RWPE2 (cell line): ENCODE data around the gene NKAP.

Experiments
- ATAC-seq: fragments of 200-7000 bp; cut with Tn5 transposase; 3 replicates; pipeline ENCODE4 v1.9.1; 2021; ENCODE audit warnings: low read depth
- DNase-seq: peaks from one replicate; pipeline ENCODE4 v3.0.0-alpha.2; 2020; ENCODE audit warnings: low spot score
- H3K27ac ChIP-seq: fragments of 450-650 bp; 2 replicates; pipeline ENCODE4 v1.5.1; 2017; ENCODE audit warnings: mild to moderate bottlenecking; ENCODE audit not compliant: poor library complexity, severe bottlenecking
- H3K27me3 ChIP-seq: fragments of 250-450 bp; sonication (Bioruptor Pico); 2 replicates; pipeline ENCODE4 v1.5.1; 2021; ENCODE audit warnings: mild to moderate bottlenecking, moderate library complexity; ENCODE audit not compliant: insufficient read depth, poor library complexity, severe bottlenecking
- H3K36me3 ChIP-seq: fragments of 250-450 bp; sonication (Bioruptor Pico); 2 replicates; pipeline ENCODE4 v1.5.1; 2020; ENCODE audit warnings: low read depth, mild to moderate bottlenecking, moderate library complexity
- H3K4me1 ChIP-seq: fragments of 250-450 bp; sonication (Bioruptor Pico); 2 replicates; pipeline ENCODE4 v1.5.1; 2021; ENCODE audit warnings: mild to moderate bottlenecking, moderate library complexity; ENCODE audit not compliant: insufficient read depth, poor library complexity, severe bottlenecking
- H3K4me3 ChIP-seq: fragments of 250-450 bp; sonication (Bioruptor Pico); 2 replicates; pipeline ENCODE4 v1.5.1; 2021; ENCODE audit warnings: mild to moderate bottlenecking, moderate library complexity; ENCODE audit not compliant: severe bottlenecking
- H3K9me3 ChIP-seq: fragments of 250-450 bp; sonication (Bioruptor Pico); 2 replicates; pipeline ENCODE4 v1.5.1; 2021; ENCODE audit warnings: mild to moderate bottlenecking, moderate library complexity; ENCODE audit not compliant: severe bottlenecking
- CTCF ChIP-seq: fragments of 450-650 bp; IDR thresholded peaks from one replicate; pipeline ENCODE4 v1.5.1; 2017; ENCODE audit warnings: mild to moderate bottlenecking, moderate library complexity; ENCODE audit not compliant: poor library complexity, severe bottlenecking

Gene NKAP

DNA sequence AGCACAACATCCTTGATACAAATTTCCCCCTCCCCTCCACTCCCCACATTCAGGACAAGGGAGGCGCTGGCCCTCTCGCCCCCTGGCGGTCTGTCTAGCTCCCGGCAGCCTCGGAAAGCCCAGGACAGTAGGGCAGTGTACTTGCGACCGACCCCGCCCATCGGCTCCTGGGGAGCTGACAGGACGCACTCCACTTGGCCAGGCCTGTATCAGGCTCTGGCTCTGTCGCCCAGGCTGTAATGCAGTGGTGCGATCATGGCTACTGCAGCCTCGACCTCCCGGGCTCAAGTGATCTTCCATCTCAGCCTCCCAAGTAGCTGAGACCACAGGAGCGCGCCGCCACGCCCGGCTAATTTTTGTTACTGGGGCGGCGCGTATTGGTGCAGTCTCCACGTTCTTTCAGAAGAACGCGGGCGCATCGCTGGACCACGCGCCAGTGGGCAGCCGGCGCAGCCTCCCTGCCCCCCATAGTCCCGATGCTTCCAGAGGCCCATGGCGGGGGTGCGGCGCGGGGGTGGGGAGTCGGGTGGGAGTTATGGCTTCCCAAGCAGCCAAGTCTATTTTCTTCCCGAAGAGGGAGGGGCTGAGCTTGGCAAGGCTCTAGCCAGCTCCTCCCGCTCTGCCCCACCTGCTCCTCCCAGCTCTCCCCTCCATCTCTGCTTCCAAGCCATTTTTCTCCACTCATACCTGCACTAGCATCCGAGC lies 55.7 kb downstream of the NKAP start:
- peak overlapping the region; percentile 16 for H3K4me3 ChIP-seq
- H3K9me3 ChIP-seq, result no peaks in the 10 kb centered on the region
- H3K27ac ChIP-seq, result no peak overlapping the region
- ATAC-seq (peak; percentile 95), DNase-seq (peak; percentile 55)
- peak; percentile 59 for TF ChIP-seq CTCF
- no peaks in the 10 kb centered on the region for H3K27me3 ChIP-seq
- H3K4me1 ChIP-seq, result no peaks in the 10 kb centered on the region
- no peaks in the 10 kb centered on the region for H3K36me3 ChIP-seq

GRCh38 chrX:119885554-119886428 lies 57.8 kb downstream of the NKAP start:
- H3K36me3 ChIP-seq, result no peaks in the 10 kb centered on the region
- DNase-seq, result no peak
- H3K4me1 ChIP-seq, result no peaks in the 10 kb centered on the region
- no peak overlapping the region for H3K27ac ChIP-seq
- H3K27me3 ChIP-seq, result no peaks in the 10 kb centered on the region
- no peaks in the 10 kb centered on the region for H3K9me3 ChIP-seq
- no peak for ATAC-seq
- H3K4me3 ChIP-seq, result no peak overlapping the region
- TF ChIP-seq CTCF, result no peak

DNA sequence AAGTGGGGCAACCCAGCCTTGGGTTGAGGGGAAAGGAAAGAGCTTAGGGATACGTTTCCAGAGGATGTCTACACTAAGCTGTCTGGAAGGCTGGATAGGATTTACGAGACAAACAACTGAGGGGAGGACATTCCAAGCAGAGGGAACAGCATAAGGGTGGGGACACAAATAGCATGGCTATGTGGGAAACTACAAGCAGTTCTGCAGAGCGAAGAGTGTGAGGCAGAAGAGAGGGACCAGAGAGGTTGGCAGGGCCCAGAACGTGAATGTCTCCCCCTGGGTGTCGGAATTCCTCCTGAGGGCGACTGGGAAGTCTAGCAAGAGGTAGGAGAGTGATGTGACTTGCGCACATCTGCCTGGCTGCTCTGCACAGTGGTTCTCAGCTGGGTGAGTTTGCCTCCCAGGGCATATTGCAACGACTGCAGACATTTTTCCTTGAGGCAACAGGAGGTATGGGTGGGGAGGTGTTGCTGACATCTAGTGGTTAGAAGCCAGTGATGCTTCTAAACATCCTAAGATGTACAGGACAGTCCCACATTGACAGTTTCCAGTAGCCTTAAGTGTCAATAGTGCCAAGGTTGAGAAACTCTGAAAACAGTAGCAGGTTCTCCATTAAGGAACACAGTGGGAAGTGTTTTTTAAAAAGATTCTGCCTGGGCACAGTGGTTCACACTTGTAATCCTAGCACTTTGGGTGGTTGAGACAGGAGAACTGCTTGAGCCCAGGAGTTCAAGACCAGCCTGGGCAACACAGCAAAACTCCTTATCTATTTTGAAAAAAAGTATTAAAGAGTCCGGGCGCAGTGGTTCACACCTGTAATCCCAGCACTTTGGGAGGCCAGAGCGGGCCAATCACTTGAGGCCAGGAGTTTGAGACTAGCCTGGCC lies 62.8 kb downstream of the NKAP start:
- H3K4me3 ChIP-seq, result no peak overlapping the region
- peaks cover 7% of the 10 kb centered on the region for H3K36me3 ChIP-seq
- peak; percentile 52 for TF ChIP-seq CTCF
- H3K4me1 ChIP-seq, result no peaks in the 10 kb centered on the region
- no peak overlapping the region for H3K27ac ChIP-seq
- no peaks in the 10 kb centered on the region for H3K27me3 ChIP-seq
- no peaks in the 10 kb centered on the region for H3K9me3 ChIP-seq
- ATAC-seq, result peak; percentile 78
- no peak for DNase-seq

DNA sequence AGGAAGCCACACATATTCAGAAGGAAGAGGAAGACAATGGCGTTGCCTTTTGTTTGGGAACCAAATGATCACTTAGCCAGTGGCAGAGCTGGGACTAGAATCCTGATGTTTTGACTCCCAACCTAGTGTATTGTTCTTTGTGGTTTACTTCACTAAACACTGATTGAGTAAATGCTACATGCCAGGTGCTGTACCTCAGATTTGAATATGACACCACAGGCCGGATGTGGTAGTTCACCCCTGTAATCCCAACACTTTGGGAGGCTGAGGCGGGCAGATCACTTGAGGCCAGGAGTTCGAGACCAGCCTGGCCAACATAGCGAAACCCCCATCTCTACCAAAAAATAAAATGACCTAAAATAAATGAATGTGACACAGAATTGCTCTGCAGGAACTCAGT lies 63.5 kb downstream of the NKAP start:
- TF ChIP-seq CTCF, result no peak
- H3K27me3 ChIP-seq, result no peaks in the 10 kb centered on the region
- no peak; the same call in 2 of the 3 replicates for ATAC-seq

More for the DNA sequence above, 63.5 kb downstream of the NKAP start:
- H3K4me1 ChIP-seq, result no peaks in the 10 kb centered on the region
- no peaks in the 10 kb centered on the region for H3K9me3 ChIP-seq
- peaks cover 11% of the 10 kb centered on the region for H3K36me3 ChIP-seq
- H3K4me3 ChIP-seq, result no peak overlapping the region
- H3K27ac ChIP-seq, result no peak overlapping the region
- no peak for DNase-seq
